GM19025 (cell line): Measurements from ENCODE around the gene PARD3.

Source experiments
- ATAC-seq: cut with Tn5 transposase; IDR thresholded peaks from one replicate; pipeline ENCODE4 v1.9.1; 2021; ENCODE audit warnings: mild to moderate bottlenecking, low read depth, moderate library complexity; ENCODE audit not compliant: unreplicated experiment

The PARD3 gene

GRCh38 chr10:34484164-34484563, 330.9 kb downstream of the PARD3 start:
- ATAC-seq = no peak

- no peak for ATAC-seq
Observed at GRCh38 chr10:34480345-34480744, 334.8 kb downstream of the PARD3 start.

- no peak for ATAC-seq
Observed at GRCh38 chr10:34479520-34480179, 335.4 kb downstream of the PARD3 start.

GRCh38 chr10:34477249-34477648, 337.8 kb downstream of the PARD3 start:
- ATAC-seq = no peak

GRCh38 chr10:34476608-34477007, 338.5 kb downstream of the PARD3 start:
- ATAC-seq = no peak

- no peak for ATAC-seq
Observed at GRCh38 chr10:34475786-34476185, 339.3 kb downstream of the PARD3 start.

- ATAC-seq = no peak
Observed at GRCh38 chr10:34475274-34475646, 339.8 kb downstream of the PARD3 start.

- ATAC-seq = no peak
Observed at GRCh38 chr10:34474555-34475273, 340.4 kb downstream of the PARD3 start.

GRCh38 chr10:34474009-34474376, 341.1 kb downstream of the PARD3 start:
- no peak for ATAC-seq

GRCh38 chr10:34473174-34474008, 341.7 kb downstream of the PARD3 start:
- no peak for ATAC-seq

GRCh38 chr10:34470307-34470706, 344.8 kb downstream of the PARD3 start:
- no peak for ATAC-seq

GRCh38 chr10:34469446-34469845, 345.6 kb downstream of the PARD3 start:
- ATAC-seq = no peak

GRCh38 chr10:34467902-34468301, 347.2 kb downstream of the PARD3 start:
- ATAC-seq = no peak

GRCh38 chr10:34467364-34467763, 347.7 kb downstream of the PARD3 start:
- ATAC-seq = no peak

- no peak for ATAC-seq
Observed at GRCh38 chr10:34465678-34466077, 349.4 kb downstream of the PARD3 start.

GRCh38 chr10:34464591-34464990, 350.5 kb downstream of the PARD3 start:
- ATAC-seq = no peak

GRCh38 chr10:34464000-34464399, 351.1 kb downstream of the PARD3 start:
- ATAC-seq = no peak

- no peak for ATAC-seq
Observed at GRCh38 chr10:34462993-34463392, 352.1 kb downstream of the PARD3 start.

- ATAC-seq = no peak
Observed at GRCh38 chr10:34462056-34462455, 353.0 kb downstream of the PARD3 start.

- no peak for ATAC-seq
Observed at GRCh38 chr10:34454590-34455261, 360.4 kb downstream of the PARD3 start.

- ATAC-seq = no peak
Observed at GRCh38 chr10:34449836-34450235, 365.3 kb downstream of the PARD3 start.
